ENCODE data around the gene LLGL1. TPM values are rescaled to one million over a fixed set of nuclear protein-coding genes. Genes with fewer than 3 reads are reported as not detected.

Gene LLGL1
- total RNA-seq, 2 donors from 2014 or later, result 66.3 to 69.3 TPM

GRCh38 chr17:18278867-18279266, 53.4 kb downstream of the LLGL1 start:
- H3K27ac ChIP-seq (ENCODE audit: low read depth, low read length), result no peak overlapping the region
- no peak overlapping the region for H3K4me3 Mint-ChIP-seq
- H3K36me3 ChIP-seq (ENCODE audit: control insufficient read depth, insufficient read depth, low read length), result peaks cover 88% of the 10 kb centered on the region
- no peak for DNase-seq
- H3K4me1 ChIP-seq (ENCODE audit: control insufficient read depth, insufficient read depth, low read length), result no peaks in the 10 kb centered on the region
- H3K27me3 ChIP-seq (ENCODE audit: control insufficient read depth, insufficient read depth, low read length, poor library complexity, severe bottlenecking), result no peaks in the 10 kb centered on the region
- no peak overlapping the region for H3K9ac ChIP-seq (ENCODE audit: extremely low read depth, low read length, poor library complexity, severe bottlenecking)
- no peaks in the 10 kb centered on the region for H3K9me3 ChIP-seq (ENCODE audit: control insufficient read depth, low read length)
- no peak overlapping the region for H3K4me3 ChIP-seq (ENCODE audit: low read length)
- no peak overlapping the region for H3K27ac Mint-ChIP-seq
- H3K4me1 Mint-ChIP-seq, result no peaks in the 10 kb centered on the region
- H3K36me3 Mint-ChIP-seq (ENCODE audit: low read depth), result peaks cover 67% of the 10 kb centered on the region
- WGBS, 2 experiments (ENCODE audit: insufficient coverage in 1 of 2, insufficient read length in 1 of 2), result 98 to 100% methylated on average over 1 to 3 of the region's 3 CpGs
- no peaks in the 10 kb centered on the region for H3K27me3 Mint-ChIP-seq (ENCODE audit: insufficient read depth)
- no peak for TF ChIP-seq CTCF (conservative IDR thresholded peaks at IDR 0.05)
- no peaks in the 10 kb centered on the region for H3K9me3 Mint-ChIP-seq

DNA sequence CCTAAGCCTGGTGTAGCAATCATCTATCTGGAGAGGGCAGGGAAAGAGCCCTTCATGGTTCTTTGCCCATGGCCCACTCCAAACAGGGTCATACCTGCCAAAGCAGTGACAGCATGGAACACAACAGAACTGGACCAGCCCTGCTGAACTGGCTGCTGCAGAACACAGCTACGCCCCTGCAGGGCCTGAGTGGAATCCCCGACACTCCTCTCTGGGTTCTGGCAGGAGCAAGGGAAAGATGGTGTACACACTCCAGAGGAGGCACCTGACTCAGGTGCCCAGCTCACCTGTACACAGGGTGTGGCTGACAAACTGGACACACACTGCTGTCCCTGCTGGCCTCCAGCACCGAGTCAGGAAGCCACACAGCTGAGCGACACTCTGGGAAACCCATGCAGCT, 54.8 kb downstream of the LLGL1 start:
- no peak for TF ChIP-seq CTCF (conservative IDR thresholded peaks at IDR 0.05)
- no peaks in the 10 kb centered on the region for H3K27me3 Mint-ChIP-seq (ENCODE audit: insufficient read depth)
- H3K4me1 ChIP-seq (ENCODE audit: control insufficient read depth, insufficient read depth, low read length), result no peaks in the 10 kb centered on the region
- DNase-seq, result no peak
- 96 to 100% methylated on average over 4 of the region's 4 CpGs for WGBS, 2 experiments (ENCODE audit: insufficient coverage in 1 of 2, insufficient read length in 1 of 2)
- no peak overlapping the region for H3K27ac Mint-ChIP-seq
- H3K9me3 ChIP-seq (ENCODE audit: control insufficient read depth, low read length), result no peaks in the 10 kb centered on the region
- no peak overlapping the region for H3K27ac ChIP-seq (ENCODE audit: low read depth, low read length)
- no peak overlapping the region for H3K4me3 Mint-ChIP-seq
- no peak overlapping the region for H3K4me3 ChIP-seq (ENCODE audit: low read length)
- H3K9ac ChIP-seq (ENCODE audit: extremely low read depth, low read length, poor library complexity, severe bottlenecking), result no peak overlapping the region
- H3K36me3 ChIP-seq (ENCODE audit: control insufficient read depth, insufficient read depth, low read length), result peaks cover 87% of the 10 kb centered on the region
- H3K36me3 Mint-ChIP-seq (ENCODE audit: low read depth), result peaks cover 72% of the 10 kb centered on the region
- H3K4me1 Mint-ChIP-seq, result no peaks in the 10 kb centered on the region
- no peaks in the 10 kb centered on the region for H3K9me3 Mint-ChIP-seq
- no peaks in the 10 kb centered on the region for H3K27me3 ChIP-seq (ENCODE audit: control insufficient read depth, insufficient read depth, low read length, poor library complexity, severe bottlenecking)

DNA sequence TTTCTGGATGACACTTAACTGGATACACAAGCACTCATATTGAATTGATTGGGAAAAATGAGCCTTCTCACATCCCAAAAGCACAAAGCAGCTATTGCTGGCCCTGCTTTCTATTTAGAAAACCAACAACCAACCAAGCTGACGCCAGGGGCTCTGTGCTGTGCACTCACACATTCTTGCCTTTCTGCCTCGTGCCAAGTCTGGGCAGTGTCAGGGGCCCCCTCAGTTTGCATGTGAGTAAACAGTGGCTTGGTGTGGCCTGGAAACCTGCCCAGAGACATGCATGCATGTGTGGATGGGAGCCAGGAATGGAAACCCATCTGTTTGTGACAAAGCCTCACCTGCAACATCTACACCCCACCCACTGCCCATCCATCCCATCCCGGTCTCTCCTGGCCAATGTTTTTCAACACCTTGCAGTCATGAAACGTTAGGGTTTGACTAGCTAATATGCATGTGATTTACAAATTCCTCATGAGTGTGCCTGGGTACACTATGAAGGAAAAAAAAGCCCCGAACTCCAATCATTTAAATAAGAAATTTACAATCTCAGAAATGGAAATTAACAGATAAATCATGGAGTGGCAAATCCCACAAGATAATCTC, 55.4 kb downstream of the LLGL1 start:
- peaks cover 89% of the 10 kb centered on the region for H3K36me3 ChIP-seq (ENCODE audit: control insufficient read depth, insufficient read depth, low read length)
- WGBS, 2 experiments (ENCODE audit: insufficient coverage in 1 of 2, insufficient read length in 1 of 2), result 95 to 100% methylated on average over 2 to 5 of the region's 5 CpGs
- peaks cover 76% of the 10 kb centered on the region for H3K36me3 Mint-ChIP-seq (ENCODE audit: low read depth)

More for the DNA sequence above, 55.4 kb downstream of the LLGL1 start:
- H3K27ac ChIP-seq (ENCODE audit: low read depth, low read length), result no peak overlapping the region
- no peaks in the 10 kb centered on the region for H3K4me1 Mint-ChIP-seq
- H3K4me1 ChIP-seq (ENCODE audit: control insufficient read depth, insufficient read depth, low read length), result no peaks in the 10 kb centered on the region
- H3K27me3 ChIP-seq (ENCODE audit: control insufficient read depth, insufficient read depth, low read length, poor library complexity, severe bottlenecking), result no peaks in the 10 kb centered on the region
- no peak overlapping the region for H3K9ac ChIP-seq (ENCODE audit: extremely low read depth, low read length, poor library complexity, severe bottlenecking)
- H3K27ac Mint-ChIP-seq, result no peak overlapping the region
- H3K9me3 Mint-ChIP-seq, result no peaks in the 10 kb centered on the region
- H3K27me3 Mint-ChIP-seq (ENCODE audit: insufficient read depth), result no peaks in the 10 kb centered on the region
- H3K4me3 ChIP-seq (ENCODE audit: low read length), result no peak overlapping the region
- no peak overlapping the region for H3K4me3 Mint-ChIP-seq
- no peaks in the 10 kb centered on the region for H3K9me3 ChIP-seq (ENCODE audit: control insufficient read depth, low read length)
- TF ChIP-seq CTCF (conservative IDR thresholded peaks at IDR 0.05), result no peak
- DNase-seq, result no peak

Measured in endodermal cell (in vitro differentiated cells).